BJ (cell line): ENCODE measurements around the gene UBE2D3. TPM values are rescaled to one million over a fixed set of nuclear protein-coding genes. Genes with fewer than 3 reads are reported as not detected.

Experiments
- CTCF ChIA-PET: fragments of 350-600 bp; formaldehyde crosslinking; extraction: SDS; loops from one replicate; lab custom pipeline; 2021; ENCODE audit warnings: antibody characterized with exemption, inconsistent platforms; lab: Yijun Ruan, JAX
- POLR2A ChIA-PET: fragments of 300-600 bp; sonication (Branson Sonifier 250); formaldehyde crosslinking; extraction: SDS; loops from one replicate; lab custom pipeline; 2021; ENCODE audit warnings: antibody characterized with exemption; lab: Charles Lee
- DNase-seq: peaks from one replicate; pipeline ENCODE4 v3.0.0-alpha.2; 2011; ENCODE audit warnings: low read depth
- H3K27me3 ChIP-seq: 2 replicates; pipeline ENCODE4 v1.6.0; 2011; ENCODE audit warnings: low read length; ENCODE audit not compliant: control insufficient read depth, insufficient read depth
- H3K36me3 ChIP-seq: 2 replicates; pipeline ENCODE4 v1.5.1; 2011; ENCODE audit warnings: low read length; ENCODE audit not compliant: control insufficient read depth, insufficient read depth
- H3K4me3 ChIP-seq: 2 replicates; pipeline ENCODE4 v1.5.1; 2011; ENCODE audit warnings: low read depth, mild to moderate bottlenecking, control low read depth, low read length
- CTCF ChIP-seq: IDR thresholded peaks from 2 replicates; pipeline ENCODE4 v1.5.1; 2011; ENCODE audit warnings: low read depth, mild to moderate bottlenecking, control low read depth, inconsistent platforms, low read length, moderate library complexity; ENCODE audit not compliant: insufficient read depth
- polyA plus RNA-seq: library from polyadenylated mRNA; depleted of rRNA; stranded (reverse); fragments of >200 nt; gene quantifications from 2 replicates; pipeline ENCODE4 v1.2.3, GENCODE V29; 2011

The UBE2D3 gene
- polyA plus RNA-seq, 1 experiment = 298 TPM

- DNase-seq = no peak
Measured at GRCh38 chr4:102843938-102844337, 16.6 kb upstream of the UBE2D3 start.

GRCh38 chr4:102843273-102843672 is 15.9 kb upstream of the UBE2D3 start:
- ChIA-PET CTCF (no interaction called here), POLR2A (no interaction called here)
- Histone ChIP-seq H3K27me3 (no peaks in the 10 kb centered on the region), H3K36me3 (no peaks in the 10 kb centered on the region), H3K4me3 (no peak overlapping the region)
- TF ChIP-seq CTCF = no peak
- no peak for DNase-seq

More at GRCh38 chr4:102843938-102844337, 16.6 kb upstream of the UBE2D3 start:
- Histone ChIP-seq H3K4me3 (no peak overlapping the region), H3K36me3 (no peaks in the 10 kb centered on the region), H3K27me3 (no peaks in the 10 kb centered on the region)
- TF ChIP-seq CTCF = no peak
- ChIA-PET CTCF (no interaction called here), POLR2A (no interaction called here)

- Histone ChIP-seq H3K4me3 (no peak overlapping the region), H3K27me3 (no peaks in the 10 kb centered on the region), H3K36me3 (no peaks in the 10 kb centered on the region)
- CTCF ChIA-PET = no interaction called here
- POLR2A ChIA-PET = no interaction called here
- TF ChIP-seq CTCF = no peak
- no peak for DNase-seq
Measured at GRCh38 chr4:102842367-102842766, 15.0 kb upstream of the UBE2D3 start.

- DNase-seq = no peak
- no peak for TF ChIP-seq CTCF
- ChIA-PET POLR2A (interaction anchor here (0.6 to 0.7 kb wide), 2 partner anchors 9 to 123 kb away, joined by 3 to 4 read pairs; no protein-coding TSS in a partner anchor), CTCF (interaction anchor here (2.5 kb wide), 1 partner anchor 8 kb away, joined by 9 read pairs; the partner anchor contains the start of gene UBE2D3)
- Histone ChIP-seq H3K27me3 (no peaks in the 10 kb centered on the region), H3K4me3 (no peak overlapping the region), H3K36me3 (no peaks in the 10 kb centered on the region)
Measured at GRCh38 chr4:102836596-102836995, 9.2 kb upstream of the UBE2D3 start.

- Histone ChIP-seq H3K27me3 (no peaks in the 10 kb centered on the region), H3K36me3 (no peaks in the 10 kb centered on the region), H3K4me3 (no peak overlapping the region)
- TF ChIP-seq CTCF = no peak
- no peak for DNase-seq
- ChIA-PET CTCF (no interaction called here), POLR2A (no interaction called here)
Measured at GRCh38 chr4:102832667-102833066, 5.3 kb upstream of the UBE2D3 start.
